NK-92 (cell line): ENCODE measurements around the gene NPIPA8.
"Not testable (repeated sequence)": the region's sequence is repeated elsewhere in the genome, so short reads cannot be mapped to it uniquely, and the experiment has no call there.

ENCODE experiments used
- DNase-seq: peaks from one replicate; lab custom pipeline; 2025; ENCODE audit not compliant: unreplicated experiment; lab: John Stamatoyannopoulos, UW

NPIPA8 gene

GRCh38 chr16:18336636-18337035 is at the start of gene NPIPA8:
TSS of gene NPIPA8 (minus strand) at chr16:18336736. CDS start at chr16:18332662, 4,074 bp downstream.
- not testable (repeated sequence) for DNase-seq

DNA sequence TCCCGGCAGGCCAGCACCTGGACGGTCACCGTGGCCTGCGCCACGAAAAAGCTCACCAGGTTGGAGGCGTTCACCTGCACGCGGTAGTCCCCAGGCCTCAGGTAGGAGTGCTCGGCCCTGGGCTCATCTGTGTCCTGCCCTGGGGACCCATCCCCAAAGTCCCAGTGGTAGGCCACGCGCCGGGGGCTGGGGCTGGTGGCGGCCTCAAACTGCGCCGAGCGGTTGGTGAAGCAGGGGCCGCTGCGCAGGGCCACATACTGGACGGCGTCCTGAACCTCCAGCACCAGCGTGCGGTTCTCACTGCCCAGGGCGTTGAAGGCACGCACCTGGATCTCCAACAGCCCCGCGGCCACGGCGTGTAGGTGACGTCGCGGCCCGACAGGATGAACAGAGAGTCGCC is 48.7 kb upstream of the NPIPA8 start:
- DNase-seq, result not testable (repeated sequence)

GRCh38 chr16:18384869-18385268 is 48.3 kb upstream of the NPIPA8 start:
- not testable (repeated sequence) for DNase-seq

- not testable (repeated sequence) for DNase-seq
These were observed 47.6 kb upstream of the NPIPA8 start for GRCh38 chr16:18384098-18384636.

- DNase-seq, result not testable (repeated sequence)
These were observed 46.2 kb upstream of the NPIPA8 start for GRCh38 chr16:18382696-18383095.

DNA sequence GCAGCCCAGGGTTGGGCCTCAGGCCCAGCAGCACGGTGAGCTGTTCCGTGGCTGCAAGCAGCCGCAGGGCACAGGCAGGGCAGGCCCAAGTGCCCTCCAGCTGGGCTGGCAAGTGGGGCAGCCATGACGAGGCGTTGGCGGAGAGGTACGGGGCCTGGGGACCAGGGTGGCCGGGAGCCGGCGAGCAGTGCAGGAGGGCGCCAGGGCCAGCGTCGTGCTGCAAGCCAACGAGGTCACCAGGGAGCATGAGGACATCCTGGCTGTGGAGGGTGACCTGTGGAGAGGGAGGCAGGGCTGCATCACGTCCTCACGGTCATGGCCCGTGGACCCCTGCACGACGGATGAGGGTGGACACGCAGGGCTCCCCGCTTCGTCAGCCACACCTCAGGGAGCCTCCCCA is 11.2 kb upstream of the NPIPA8 start:
- not testable (repeated sequence) for DNase-seq

DNA sequence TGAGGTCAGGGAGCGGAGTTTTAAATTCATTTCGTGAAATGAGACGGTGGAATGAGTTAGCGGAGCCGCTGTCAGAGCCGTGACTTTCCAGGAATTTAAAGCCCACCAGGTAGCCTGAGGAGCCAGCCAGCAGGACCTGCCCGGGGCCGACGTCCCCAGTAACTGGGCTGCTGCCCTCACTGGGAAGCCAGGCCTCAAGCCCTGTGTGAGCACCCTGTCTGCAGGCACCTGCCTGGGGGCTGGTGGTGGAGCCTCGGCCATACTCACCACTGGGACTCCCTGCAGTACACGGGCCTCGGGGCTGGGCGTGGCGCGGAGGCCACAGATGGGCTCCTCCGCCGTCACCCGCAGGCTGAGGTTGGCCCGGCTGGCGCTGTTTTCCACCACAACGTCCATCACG is 10.5 kb upstream of the NPIPA8 start:
- DNase-seq, result not testable (repeated sequence)

GRCh38 chr16:18344634-18345033 is 8.1 kb upstream of the NPIPA8 start:
- not testable (repeated sequence) for DNase-seq

DNA sequence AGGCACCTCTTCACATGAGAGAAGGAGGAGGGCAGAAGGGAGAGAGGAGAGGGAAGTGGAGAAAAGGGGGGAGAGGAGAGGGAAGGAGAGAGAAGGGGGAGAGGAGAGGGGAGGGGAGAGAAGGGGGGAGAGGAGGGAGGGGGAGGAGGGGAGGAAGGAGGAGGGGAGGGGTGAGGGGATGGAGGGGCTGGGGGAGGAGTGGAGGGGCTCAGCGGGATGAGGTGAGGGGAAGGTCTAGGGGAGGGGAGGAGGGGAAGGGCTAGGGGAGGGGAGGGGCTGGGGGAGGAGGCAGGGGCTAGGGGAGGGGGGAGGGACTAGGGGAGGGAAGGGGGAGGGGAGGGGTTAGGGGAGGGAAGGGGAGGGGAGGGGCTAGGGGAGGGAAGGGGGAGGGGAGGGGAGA is 5.5 kb upstream of the NPIPA8 start:
- not testable (repeated sequence) for DNase-seq

GRCh38 chr16:18341417-18341960 is 5.0 kb upstream of the NPIPA8 start:
- DNase-seq, result not testable (repeated sequence)

- not testable (repeated sequence) for DNase-seq
These were observed 2.7 kb upstream of the NPIPA8 start for GRCh38 chr16:18339210-18339609.

DNA sequence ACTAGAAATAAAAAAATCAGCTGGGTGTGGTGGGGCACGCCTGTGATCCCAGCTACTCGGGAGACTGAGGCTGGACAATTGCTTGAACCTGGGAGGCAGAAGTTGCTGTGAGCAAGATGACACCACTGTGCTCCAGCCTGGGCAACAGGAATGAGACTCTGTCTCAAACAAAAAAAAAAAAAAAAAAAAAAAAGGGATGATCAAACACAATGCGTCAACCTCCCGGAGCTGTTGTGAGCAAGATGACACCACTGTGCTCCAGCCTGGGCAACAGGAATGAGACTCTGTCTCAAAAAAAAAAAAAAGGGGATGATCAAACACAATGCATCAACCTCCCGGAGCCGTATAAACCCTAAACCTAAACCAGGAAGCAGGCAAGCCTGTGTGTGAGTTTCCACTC is 24.7 kb downstream of the NPIPA8 start:
- DNase-seq, result not testable (repeated sequence)

GRCh38 chr16:18309159-18309558 is 27.4 kb downstream of the NPIPA8 start:
- not testable (repeated sequence) for DNase-seq

DNA sequence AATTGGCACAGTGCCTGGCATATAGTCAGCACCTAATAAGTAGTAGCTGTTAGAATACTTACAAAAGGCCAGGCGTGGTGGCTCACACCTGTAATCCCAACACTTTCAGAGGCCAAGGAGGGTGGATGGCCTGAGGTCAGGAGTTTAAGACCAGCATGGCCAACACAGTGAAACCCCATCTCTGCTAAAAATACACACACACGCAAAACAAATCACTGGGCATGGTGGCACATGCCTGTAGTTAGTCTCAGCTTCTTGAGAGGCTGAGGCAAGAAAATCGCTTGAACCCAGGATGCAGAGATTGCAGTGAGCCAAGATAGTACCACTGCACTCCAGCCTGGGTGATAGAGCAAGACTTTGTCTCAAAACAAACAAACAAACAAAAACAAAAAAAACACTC is 29.3 kb downstream of the NPIPA8 start:
- DNase-seq, result not testable (repeated sequence)

- DNase-seq, result not testable (repeated sequence)
These were observed 30.5 kb downstream of the NPIPA8 start for GRCh38 chr16:18306066-18306465.

DNA sequence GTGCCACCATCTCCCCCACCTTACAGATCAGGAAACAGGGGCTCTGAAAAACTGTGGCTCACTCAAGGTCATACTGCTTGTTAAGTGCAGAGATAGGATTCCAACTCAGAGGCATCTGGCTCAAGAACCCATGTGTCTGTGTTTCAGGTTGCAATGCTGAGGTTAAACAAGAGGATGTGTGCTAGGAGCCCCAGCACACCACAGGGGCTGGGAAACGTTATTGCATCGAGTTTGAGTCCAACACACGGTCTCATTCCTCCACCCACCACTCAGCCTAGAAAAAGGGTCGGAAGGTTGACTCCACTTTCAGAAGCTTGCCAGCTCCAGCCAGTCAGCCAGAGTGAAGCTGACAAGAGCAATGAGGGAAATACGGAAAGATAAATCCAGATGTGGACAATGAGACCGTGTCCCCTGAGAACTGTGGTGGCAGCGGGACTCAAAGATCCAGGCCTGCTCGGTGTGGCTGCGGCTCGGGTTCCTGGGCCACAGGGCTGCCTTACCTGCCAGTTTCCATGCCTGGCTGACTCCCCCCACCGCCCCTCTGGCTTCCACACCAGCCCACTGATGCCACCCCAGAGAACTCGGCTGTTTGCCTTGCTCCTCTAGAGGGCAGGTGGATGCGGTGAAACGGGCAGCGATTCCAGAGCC is 33.4 kb downstream of the NPIPA8 start:
- not testable (repeated sequence) for DNase-seq

DNA sequence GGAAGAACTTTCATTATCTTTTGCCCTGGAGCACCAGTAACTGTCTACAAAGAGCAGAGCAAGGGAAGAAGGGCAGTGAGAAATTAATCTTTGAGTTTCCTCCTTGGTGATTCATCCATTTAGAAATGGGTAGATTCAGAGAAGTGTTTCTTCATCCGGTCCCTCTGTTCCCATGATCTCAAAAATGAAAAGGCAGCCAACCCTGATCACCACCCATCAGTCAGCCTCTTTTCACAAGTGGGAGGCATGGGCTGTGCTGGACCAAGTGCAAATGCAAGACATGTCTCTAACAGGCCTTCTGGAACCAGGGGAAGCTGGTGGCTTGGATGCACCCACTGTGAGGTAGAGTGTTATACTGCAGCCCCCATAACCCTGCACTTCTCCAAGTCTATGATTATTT is 38.8 kb downstream of the NPIPA8 start:
- not testable (repeated sequence) for DNase-seq

DNA sequence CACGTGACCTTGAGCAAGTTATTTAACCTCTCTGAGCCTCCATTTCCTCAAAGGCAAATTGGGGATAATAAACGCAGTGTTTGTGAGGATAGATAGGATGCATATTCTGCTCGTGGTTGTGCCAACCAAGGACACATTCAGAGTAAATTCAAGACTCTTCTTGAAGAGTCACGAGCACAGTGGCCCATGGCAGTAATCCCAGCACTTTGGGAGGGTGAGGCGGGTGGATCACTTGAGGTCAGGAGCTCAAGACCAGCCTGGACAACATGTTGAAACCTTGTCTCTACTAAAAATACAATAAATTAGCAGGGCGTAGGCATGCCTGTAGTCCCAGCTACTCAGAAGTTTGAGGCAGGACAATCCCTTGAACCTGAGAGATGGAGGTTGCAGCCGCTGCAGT is 39.6 kb downstream of the NPIPA8 start:
- not testable (repeated sequence) for DNase-seq

DNA sequence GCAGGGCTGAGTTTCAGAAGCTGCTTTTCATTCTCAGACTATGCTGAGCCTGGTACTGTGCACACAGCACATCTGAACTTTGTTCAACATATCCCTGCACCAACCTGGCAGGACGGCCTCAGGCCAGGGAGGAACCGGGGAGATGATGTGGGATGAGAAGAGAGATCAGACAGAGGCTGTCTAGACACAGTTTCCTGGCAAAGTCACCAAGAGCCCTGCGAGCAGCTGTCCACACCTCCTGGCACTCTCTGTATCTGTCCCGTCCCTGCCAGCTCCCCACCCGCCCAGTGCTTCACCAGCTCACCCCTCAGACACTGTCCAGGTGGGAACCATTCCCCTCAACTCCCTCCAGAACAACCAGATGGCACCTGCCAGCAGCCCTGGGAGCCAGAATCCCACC is 42.2 kb downstream of the NPIPA8 start:
- DNase-seq, result not testable (repeated sequence)

DNA sequence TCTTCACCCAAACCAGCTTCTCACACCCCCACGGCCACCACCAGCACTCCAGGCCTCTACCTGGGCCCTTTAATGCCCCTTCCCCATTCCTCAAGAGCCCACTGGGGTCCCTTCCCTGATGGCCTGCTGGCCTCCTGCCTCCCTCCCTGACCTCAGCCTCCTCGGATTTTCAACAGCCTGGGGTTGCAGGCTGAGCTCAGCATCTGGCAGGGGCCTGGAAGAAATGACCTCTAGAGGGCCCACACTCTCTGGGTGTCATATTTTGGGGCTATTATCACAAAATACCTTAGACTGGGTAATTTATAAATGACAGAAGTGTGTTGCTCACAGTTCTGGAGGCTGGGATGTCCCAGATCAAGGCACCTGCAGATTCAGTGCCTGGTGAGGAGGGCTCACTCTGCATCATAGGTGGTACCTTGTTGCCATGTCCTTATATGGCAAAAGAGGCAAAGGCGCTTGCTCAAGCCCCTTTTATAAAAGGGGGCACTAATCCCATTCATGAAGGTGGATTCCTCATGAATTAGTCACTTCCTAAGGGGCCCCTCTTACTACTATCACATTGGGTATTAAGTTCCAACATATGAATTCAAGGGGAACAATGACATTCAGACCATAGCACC is 43.1 kb downstream of the NPIPA8 start:
- DNase-seq, result not testable (repeated sequence)

DNA sequence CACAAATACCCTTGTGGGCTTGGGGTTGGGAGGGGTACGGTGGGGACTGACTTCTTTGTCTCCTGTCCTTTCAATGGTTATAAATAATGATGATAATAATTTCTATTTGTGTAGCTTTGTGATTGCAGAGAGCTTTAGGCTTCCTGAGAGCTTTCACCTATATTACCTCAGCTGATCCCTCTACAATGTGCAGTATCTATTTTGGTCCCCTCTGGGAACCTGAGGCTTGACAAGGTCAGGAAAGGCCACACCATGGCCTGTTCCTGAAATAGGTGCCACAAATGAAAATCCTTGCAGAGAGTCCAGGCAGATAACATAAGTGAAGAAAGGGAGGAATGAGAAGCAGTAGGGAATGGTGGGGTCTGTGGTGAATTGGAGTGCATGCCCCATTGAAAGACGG is 45.6 kb downstream of the NPIPA8 start:
- DNase-seq, result not testable (repeated sequence)

- not testable (repeated sequence) for DNase-seq
These were observed 50.2 kb downstream of the NPIPA8 start for GRCh38 chr16:18286342-18286741.
